ENCODE data around the gene CCR6.

The CCR6 gene

GRCh38 chr6:167079853-167080297, 43.0 kb upstream of the CCR6 start:
- TF ChIP-seq FOXP2 (optimal IDR thresholded peaks at IDR 0.05; ENCODE audit: borderline replicate concordance, extremely low read depth, extremely low read length, insufficient read depth) (no peak), SIN3A (IDR thresholded peaks at IDR 0.05; ENCODE audit: borderline replicate concordance, insufficient read depth, low read length) (no peak), REST (IDR thresholded peaks at IDR 0.05; ENCODE audit: insufficient read depth in 1 of 2, low read depth in 2 of 2, low read length in 2 of 2) (no peak), TAF1 (IDR thresholded peaks at IDR 0.05; ENCODE audit: borderline replicate concordance, insufficient read depth, low read length) (no peak), POLR2AphosphoS5 (IDR thresholded peaks at IDR 0.05; ENCODE audit: low read depth, low read length) (no peak)

GRCh38 chr6:167087857-167088354, 35.0 kb upstream of the CCR6 start:
- TF ChIP-seq FOXP2 (optimal IDR thresholded peaks at IDR 0.05; ENCODE audit: borderline replicate concordance, extremely low read depth, extremely low read length, insufficient read depth) = no peak
- TF ChIP-seq REST (IDR thresholded peaks at IDR 0.05; ENCODE audit: insufficient read depth in 1 of 2, low read depth in 2 of 2, low read length in 2 of 2) = no peak
- TF ChIP-seq TAF1 (IDR thresholded peaks at IDR 0.05; ENCODE audit: borderline replicate concordance, insufficient read depth, low read length) = no peak
- no peak for TF ChIP-seq POLR2AphosphoS5 (IDR thresholded peaks at IDR 0.05; ENCODE audit: low read depth, low read length)
- TF ChIP-seq SIN3A (IDR thresholded peaks at IDR 0.05; ENCODE audit: borderline replicate concordance, insufficient read depth, low read length) = no peak

GRCh38 chr6:167089243-167090142, 33.4 kb upstream of the CCR6 start:
- TF ChIP-seq FOXP2 (optimal IDR thresholded peaks at IDR 0.05; ENCODE audit: borderline replicate concordance, extremely low read depth, extremely low read length, insufficient read depth) (no peak), POLR2AphosphoS5 (IDR thresholded peaks at IDR 0.05; ENCODE audit: low read depth, low read length) (no peak), REST (IDR thresholded peaks at IDR 0.05; ENCODE audit: insufficient read depth in 1 of 2, low read depth in 2 of 2, low read length in 2 of 2) (no peak), SIN3A (IDR thresholded peaks at IDR 0.05; ENCODE audit: borderline replicate concordance, insufficient read depth, low read length) (no peak), TAF1 (IDR thresholded peaks at IDR 0.05; ENCODE audit: borderline replicate concordance, insufficient read depth, low read length) (no peak)

- TF ChIP-seq POLR2AphosphoS5 (IDR thresholded peaks at IDR 0.05; ENCODE audit: low read depth, low read length) = no peak
- no peak for TF ChIP-seq FOXP2 (optimal IDR thresholded peaks at IDR 0.05; ENCODE audit: borderline replicate concordance, extremely low read depth, extremely low read length, insufficient read depth)
- TF ChIP-seq SIN3A (IDR thresholded peaks at IDR 0.05; ENCODE audit: borderline replicate concordance, insufficient read depth, low read length) = no peak
- no peak for TF ChIP-seq REST (IDR thresholded peaks at IDR 0.05; ENCODE audit: insufficient read depth in 1 of 2, low read depth in 2 of 2, low read length in 2 of 2)
- TF ChIP-seq TAF1 (IDR thresholded peaks at IDR 0.05; ENCODE audit: borderline replicate concordance, insufficient read depth, low read length) = no peak
These were observed 32.7 kb upstream of the CCR6 start for GRCh38 chr6:167090171-167090570.
